Mucosa of stomach (tissue), 1 donor: ENCODE results near the gene WDR49.
"Not testable (repeated sequence)": the region's sequence is repeated elsewhere in the genome, so short reads cannot be mapped to it uniquely, and the experiment has no call there.

Experiments used
- H3K27me3 ChIP-seq: one replicate; pipeline ENCODE4 v1.7.0; 2013; ENCODE audit warnings: mild to moderate bottlenecking, low read length; ENCODE audit not compliant: control insufficient read depth, insufficient read depth
- H3K36me3 ChIP-seq: one replicate; pipeline ENCODE4 v1.7.0; 2013; ENCODE audit warnings: low read length; ENCODE audit not compliant: control insufficient read depth, insufficient read depth
- H3K4me1 ChIP-seq: one replicate; pipeline ENCODE4 v1.7.0; 2013; ENCODE audit warnings: mild to moderate bottlenecking, low read length; ENCODE audit not compliant: control insufficient read depth, insufficient read depth
- H3K4me3 ChIP-seq: one replicate; pipeline ENCODE4 v1.7.0; 2013; ENCODE audit warnings: low read length
- H3K9ac ChIP-seq: one replicate; pipeline ENCODE4 v1.7.0; 2013; ENCODE audit warnings: mild to moderate bottlenecking, low read length, moderate library complexity
- H3K9me3 ChIP-seq: one replicate; pipeline ENCODE4 v1.7.0; 2013; ENCODE audit warnings: mild to moderate bottlenecking, low read length, moderate library complexity; ENCODE audit not compliant: control insufficient read depth
- donor health status: Pancreatic carcinoma.

The WDR49 gene

DNA sequence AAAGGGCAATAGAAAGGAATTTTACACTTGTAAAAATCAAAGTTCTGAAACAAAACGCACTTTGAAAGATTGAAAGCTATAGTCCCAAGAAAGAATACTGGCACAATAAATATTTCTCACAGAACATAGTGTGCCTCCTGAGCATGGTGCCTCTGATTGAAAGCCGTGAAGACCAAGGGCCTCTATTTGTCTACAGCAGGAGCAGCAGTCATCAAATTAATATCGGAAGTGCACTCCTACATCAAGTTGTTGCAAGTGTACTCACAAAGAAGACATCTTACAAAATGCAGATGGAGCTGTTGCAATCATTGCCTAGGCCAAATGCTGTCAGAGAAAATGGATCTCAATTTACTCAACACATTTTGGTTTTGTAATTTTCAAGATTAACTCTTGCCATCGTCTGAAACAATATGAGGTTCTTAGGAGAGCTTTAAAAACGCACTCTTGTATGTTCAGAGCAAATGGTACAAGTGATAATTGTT lies 9.2 kb upstream of the WDR49 start:
- Histone ChIP-seq H3K4me3 (no peak overlapping the region), H3K4me1 (no peaks in the 10 kb centered on the region), H3K9me3 (no peaks in the 10 kb centered on the region), H3K9ac (no peak overlapping the region), H3K27me3 (no peaks in the 10 kb centered on the region), H3K36me3 (no peaks in the 10 kb centered on the region)

DNA sequence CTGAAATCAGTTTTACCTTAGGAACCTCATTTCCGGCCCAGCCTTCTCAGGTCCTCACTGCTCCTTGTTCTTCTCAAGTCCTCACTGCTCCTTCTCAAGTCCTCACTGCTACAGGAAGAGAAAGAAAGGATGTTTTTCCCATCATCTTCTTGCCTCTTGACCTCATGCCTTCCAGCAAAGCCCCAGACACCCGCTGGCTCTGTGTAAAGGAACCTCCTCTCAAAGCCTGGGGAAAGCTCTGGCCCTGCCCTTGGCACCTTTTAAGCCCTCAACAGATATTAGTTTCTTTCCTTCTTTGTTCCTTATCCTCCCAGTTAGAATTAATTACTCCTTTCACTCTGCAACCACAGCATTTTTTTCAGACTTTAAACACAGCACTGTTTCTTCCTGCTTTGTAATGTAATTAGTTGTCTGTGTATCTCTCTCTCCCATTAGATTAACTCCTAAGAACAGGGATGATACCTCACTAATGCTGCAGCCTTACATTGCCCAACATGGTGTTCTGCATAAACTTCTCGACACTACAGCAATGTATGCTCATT lies 4.0 kb upstream of the WDR49 start:
- Histone ChIP-seq H3K27me3 (no peaks in the 10 kb centered on the region), H3K4me1 (no peaks in the 10 kb centered on the region), H3K4me3 (no peak overlapping the region), H3K9ac (no peak overlapping the region), H3K36me3 (no peaks in the 10 kb centered on the region), H3K9me3 (no peaks in the 10 kb centered on the region)

DNA sequence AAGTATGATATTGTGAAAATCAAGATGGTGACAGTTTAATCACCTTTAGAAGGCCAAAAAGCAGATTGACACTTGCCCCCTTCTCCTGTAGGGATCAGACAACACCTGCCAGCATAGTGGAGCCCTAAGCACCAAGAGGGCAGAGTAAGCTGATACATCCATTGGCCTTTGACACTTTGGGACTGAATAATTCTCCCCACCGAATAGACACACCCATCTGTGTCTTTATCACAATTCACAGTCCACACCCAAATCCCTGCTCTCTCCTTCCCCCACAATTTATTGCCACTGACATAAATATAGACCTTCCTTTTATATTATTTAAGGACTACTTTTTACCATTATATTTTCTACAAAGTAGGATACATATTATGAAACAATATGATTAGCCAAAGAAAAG lies 3.1 kb upstream of the WDR49 start:
- H3K36me3 ChIP-seq, result no peaks in the 10 kb centered on the region
- H3K4me3 ChIP-seq, result no peak overlapping the region
- no peaks in the 10 kb centered on the region for H3K9me3 ChIP-seq

DNA sequence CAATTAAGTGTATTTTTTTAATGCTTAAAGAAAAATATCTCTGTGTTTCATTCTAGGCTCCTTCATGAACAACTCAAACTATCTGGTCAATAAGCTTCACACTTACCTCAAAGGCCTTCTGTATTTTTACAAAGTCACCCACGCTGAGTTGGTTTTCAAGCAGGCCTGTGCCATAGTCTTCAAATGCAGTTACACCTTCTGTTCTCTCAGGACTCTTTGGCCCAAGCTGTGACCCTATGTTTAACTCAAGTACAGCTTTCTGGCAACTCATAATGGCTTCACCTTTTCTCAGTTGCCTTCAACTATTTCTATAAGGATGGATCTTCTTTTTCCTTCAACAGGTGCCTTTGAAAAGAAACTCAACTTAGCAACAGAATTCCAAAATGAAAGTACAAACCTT lies 587 bp downstream of the WDR49 start:
- H3K4me3 ChIP-seq, result no peak overlapping the region
- no peak overlapping the region for H3K9ac ChIP-seq
- H3K4me1 ChIP-seq, result no peaks in the 10 kb centered on the region
- H3K9me3 ChIP-seq, result no peaks in the 10 kb centered on the region
- no peaks in the 10 kb centered on the region for H3K36me3 ChIP-seq
- H3K27me3 ChIP-seq, result no peaks in the 10 kb centered on the region

More for the DNA sequence above, 3.1 kb upstream of the WDR49 start:
- Histone ChIP-seq H3K4me1 (no peaks in the 10 kb centered on the region), H3K27me3 (no peaks in the 10 kb centered on the region), H3K9ac (no peak overlapping the region)

DNA sequence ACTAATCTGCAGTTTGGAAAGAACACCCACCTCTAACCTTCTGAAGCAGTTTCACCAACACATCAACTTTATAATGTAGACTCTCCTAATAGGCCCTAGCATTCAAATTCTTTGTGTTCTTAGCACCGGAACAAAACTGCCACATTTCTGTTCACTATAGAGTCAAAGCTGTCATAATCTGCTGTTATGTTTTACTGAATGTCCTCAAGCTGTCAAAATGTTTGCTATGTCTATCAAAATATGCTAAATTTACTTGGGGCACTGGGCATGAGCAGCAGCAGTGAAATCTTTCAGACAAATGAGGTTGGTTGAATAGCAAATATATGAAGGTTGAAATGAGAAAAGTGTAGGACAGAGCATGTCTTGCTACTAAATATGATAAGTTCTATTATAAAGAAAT lies 1.9 kb downstream of the WDR49 start:
- Histone ChIP-seq H3K4me3 (no peak overlapping the region), H3K36me3 (no peaks in the 10 kb centered on the region), H3K27me3 (no peaks in the 10 kb centered on the region), H3K4me1 (no peaks in the 10 kb centered on the region), H3K9me3 (no peaks in the 10 kb centered on the region), H3K9ac (no peak overlapping the region)

DNA sequence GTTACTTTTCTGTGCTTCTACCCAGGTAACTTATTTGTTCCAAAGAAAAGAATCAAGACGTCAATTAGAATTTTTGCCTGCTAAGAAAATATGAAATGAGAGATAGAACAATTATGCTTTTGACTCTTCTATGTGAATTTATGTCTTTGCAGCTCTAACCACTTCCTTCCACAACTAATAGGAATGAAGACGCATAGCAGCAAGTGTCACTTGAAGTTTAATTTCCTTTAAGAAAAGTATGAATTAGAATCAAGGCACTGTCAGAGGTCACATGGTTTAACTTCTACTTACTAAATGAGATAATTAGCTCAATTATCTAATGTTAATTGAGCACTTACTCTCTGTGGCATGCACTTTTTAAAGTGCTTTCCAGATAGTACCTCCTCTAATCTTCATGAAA lies 3.3 kb downstream of the WDR49 start:
- Histone ChIP-seq H3K27me3 (no peaks in the 10 kb centered on the region), H3K9ac (no peak overlapping the region), H3K4me1 (no peaks in the 10 kb centered on the region), H3K9me3 (no peaks in the 10 kb centered on the region), H3K4me3 (no peak overlapping the region), H3K36me3 (no peaks in the 10 kb centered on the region)

DNA sequence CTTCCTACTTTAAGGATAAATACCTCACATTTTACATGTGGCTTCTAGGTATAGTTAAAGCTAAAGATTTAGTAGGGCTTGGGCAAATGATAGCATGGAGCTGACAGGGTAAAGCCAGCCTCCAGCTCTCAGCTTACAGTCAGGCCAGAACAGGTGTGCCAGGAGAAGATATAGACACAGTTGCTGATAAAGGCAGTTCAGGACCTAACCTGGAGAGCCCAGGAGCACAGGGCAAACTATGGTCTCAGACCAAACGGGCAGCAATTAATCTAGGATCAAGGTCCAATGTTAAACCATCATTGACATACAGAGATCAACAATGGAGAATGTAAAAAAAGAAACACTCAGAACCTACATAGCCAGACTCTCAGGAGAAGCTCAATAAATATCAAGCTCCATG lies 4.0 kb downstream of the WDR49 start:
- Histone ChIP-seq H3K9ac (no peak overlapping the region), H3K4me3 (no peak overlapping the region)

DNA sequence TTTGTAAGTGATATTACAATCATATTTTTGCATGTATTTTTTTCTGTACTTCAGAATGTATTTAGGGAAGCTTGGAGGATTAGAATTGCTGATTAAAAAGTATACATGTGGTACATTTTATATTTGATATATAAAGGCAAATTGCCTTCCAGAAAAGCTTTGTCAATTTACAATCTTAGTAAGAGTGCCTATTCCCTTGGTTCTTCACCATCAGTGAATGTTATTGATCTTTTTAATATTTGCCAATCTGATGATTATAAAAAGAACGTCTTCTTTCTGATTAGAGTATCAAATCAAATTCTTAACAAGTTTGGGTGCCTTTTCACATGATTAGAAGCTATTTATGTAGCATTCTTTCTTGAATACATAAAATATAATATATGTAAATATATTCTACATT lies 9.1 kb downstream of the WDR49 start:
- Histone ChIP-seq H3K9ac (no peak overlapping the region), H3K4me3 (no peak overlapping the region), H3K36me3 (no peaks in the 10 kb centered on the region), H3K27me3 (no peaks in the 10 kb centered on the region), H3K4me1 (no peaks in the 10 kb centered on the region), H3K9me3 (no peaks in the 10 kb centered on the region)

More for the DNA sequence above, 4.0 kb downstream of the WDR49 start:
- H3K9me3 ChIP-seq, result no peaks in the 10 kb centered on the region
- no peaks in the 10 kb centered on the region for H3K4me1 ChIP-seq
- no peaks in the 10 kb centered on the region for H3K27me3 ChIP-seq
- H3K36me3 ChIP-seq, result no peaks in the 10 kb centered on the region

DNA sequence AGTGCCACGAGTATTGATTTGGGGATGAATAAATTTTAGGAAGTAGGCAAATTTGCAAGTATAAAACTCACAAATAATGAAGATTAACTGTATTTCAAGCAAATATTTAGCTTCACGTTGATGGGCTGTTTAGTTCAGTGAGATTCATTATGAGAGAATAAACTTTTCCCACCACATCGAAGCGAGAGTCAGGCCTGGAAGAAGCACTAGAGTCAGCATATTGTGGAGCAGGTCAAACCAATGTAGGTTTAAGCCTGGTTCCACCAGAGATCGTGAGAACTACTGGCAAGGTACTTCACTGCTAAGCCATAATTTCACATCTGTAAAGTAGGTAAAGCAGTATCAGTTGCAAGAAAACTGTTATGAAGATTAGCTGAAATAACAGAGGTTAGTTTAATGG lies 22.3 kb downstream of the WDR49 start:
- no peak overlapping the region for H3K4me3 ChIP-seq
- H3K9me3 ChIP-seq, result no peaks in the 10 kb centered on the region
- no peaks in the 10 kb centered on the region for H3K36me3 ChIP-seq
- no peaks in the 10 kb centered on the region for H3K27me3 ChIP-seq
- H3K4me1 ChIP-seq, result no peaks in the 10 kb centered on the region
- H3K9ac ChIP-seq, result no peak overlapping the region

DNA sequence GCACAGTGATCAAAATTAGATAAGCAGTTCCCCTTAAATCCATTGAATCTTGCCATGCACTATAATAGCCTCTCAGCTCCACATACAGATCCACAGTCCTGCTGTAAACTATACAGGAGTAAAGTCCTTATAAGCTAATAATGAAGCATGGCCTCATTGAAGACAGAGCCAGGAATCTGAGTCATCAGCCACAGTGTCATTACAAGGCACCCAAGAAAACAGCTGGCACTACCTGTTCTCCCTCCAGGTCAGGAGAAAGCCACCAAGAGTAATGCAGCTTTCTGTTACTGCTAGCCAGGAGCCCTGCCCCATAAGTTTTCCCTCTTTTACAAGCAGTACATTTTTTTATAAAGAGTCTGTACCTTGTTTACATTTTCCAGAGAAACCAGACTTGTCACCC lies 27.3 kb downstream of the WDR49 start:
- H3K4me1 ChIP-seq, result no peaks in the 10 kb centered on the region
- no peak overlapping the region for H3K4me3 ChIP-seq
- H3K9me3 ChIP-seq, result no peaks in the 10 kb centered on the region
- H3K36me3 ChIP-seq, result no peaks in the 10 kb centered on the region
- no peaks in the 10 kb centered on the region for H3K27me3 ChIP-seq
- no peak overlapping the region for H3K9ac ChIP-seq

DNA sequence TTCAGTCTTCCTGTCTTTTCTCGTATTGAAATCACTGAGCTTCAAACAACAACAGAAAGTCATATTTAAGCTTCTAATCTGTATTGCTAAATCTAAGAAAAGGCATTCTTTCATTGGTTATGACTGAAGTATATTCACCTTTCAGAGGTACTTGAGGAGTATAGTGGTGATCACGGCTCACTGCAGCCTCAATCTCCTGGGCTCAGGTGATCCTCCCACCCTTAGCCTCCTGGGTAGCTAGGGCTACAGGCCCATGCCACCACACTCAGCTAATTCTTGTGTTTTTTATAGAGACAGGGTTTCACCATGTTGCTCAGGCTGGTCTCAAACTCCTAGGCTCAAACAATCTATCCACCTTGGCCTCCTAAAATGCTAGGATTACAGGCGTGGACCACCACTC lies 38.7 kb downstream of the WDR49 start:
- Histone ChIP-seq H3K9ac (no peak overlapping the region), H3K4me3 (no peak overlapping the region), H3K27me3 (no peaks in the 10 kb centered on the region), H3K36me3 (no peaks in the 10 kb centered on the region), H3K9me3 (no peaks in the 10 kb centered on the region), H3K4me1 (no peaks in the 10 kb centered on the region)

DNA sequence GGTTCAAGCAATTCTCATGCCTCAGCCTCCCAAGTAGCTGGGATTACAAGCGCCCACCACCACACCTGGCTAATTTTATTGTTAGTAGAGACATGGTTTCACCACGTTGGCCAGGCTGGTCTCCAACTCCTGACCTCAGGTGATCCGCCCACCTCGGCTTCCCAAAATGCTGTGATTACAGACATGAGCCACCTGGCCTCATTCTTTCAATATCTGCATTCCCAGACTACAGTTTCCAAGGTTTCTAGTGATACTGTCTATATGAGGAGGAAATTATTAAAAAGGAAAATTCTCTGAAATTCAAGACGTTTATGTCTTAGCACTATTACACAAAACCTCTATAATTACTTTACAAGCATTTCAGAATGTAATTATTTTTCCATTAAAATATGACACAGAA lies 39.5 kb downstream of the WDR49 start:
- H3K9me3 ChIP-seq, H3K27me3 ChIP-seq, H3K36me3 ChIP-seq, H3K9ac ChIP-seq, H3K4me1 ChIP-seq, H3K4me3 ChIP-seq: not testable (repeated sequence)

DNA sequence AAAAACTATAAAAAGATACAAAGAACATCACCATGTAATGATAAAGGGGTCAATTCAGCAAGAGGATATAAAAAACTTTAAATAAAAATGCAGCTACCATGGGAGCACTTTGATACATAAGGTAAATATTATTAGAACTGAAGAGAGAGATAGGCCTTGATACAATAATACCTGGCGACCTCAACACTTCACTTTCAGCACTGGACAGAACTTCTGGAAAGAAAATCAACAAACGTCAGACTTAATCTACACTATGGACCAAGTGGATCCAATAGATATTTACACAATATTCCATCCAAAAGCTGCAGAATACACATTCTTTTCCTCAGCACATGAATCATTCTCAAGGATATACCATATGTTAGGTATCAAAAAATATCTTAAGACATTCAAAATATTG lies 42.0 kb downstream of the WDR49 start:
- no peaks in the 10 kb centered on the region for H3K4me1 ChIP-seq
- H3K27me3 ChIP-seq, result no peaks in the 10 kb centered on the region
- no peaks in the 10 kb centered on the region for H3K9me3 ChIP-seq
- no peak overlapping the region for H3K9ac ChIP-seq
- H3K4me3 ChIP-seq, result no peak overlapping the region
- no peaks in the 10 kb centered on the region for H3K36me3 ChIP-seq
